Smooth muscle cell (in vitro differentiated cells): ENCODE measurements around the gene PPIP5K2. TPM values are rescaled to one million over a fixed set of nuclear protein-coding genes. Genes with fewer than 3 reads are reported as not detected.
"Not testable (repeated sequence)": the region's sequence is repeated elsewhere in the genome, so short reads cannot be mapped to it uniquely, and the experiment has no call there.

Experiments used
- DNase-seq: peaks from one replicate; lab custom pipeline; 2025; ENCODE audit not compliant: unreplicated experiment; lab: John Stamatoyannopoulos, UW
- H2AFZ ChIP-seq: fragments of 200-600 bp; sonication (generic); 2 replicates; pipeline ENCODE4 v1.6.0; 2016; ENCODE audit warnings: antibody characterized with exemption, low read depth, mild to moderate bottlenecking
- H3F3A ChIP-seq: fragments of 200-600 bp; sonication (generic); 2 replicates; pipeline ENCODE4 v1.6.0; 2017; ENCODE audit warnings: antibody characterized with exemption, low read depth
- H3K27ac ChIP-seq: fragments of 200-600 bp; sonication (generic); 2 replicates; pipeline ENCODE4 v1.5.1; 2016; ENCODE audit warnings: low read depth, mild to moderate bottlenecking
- H3K27me3 ChIP-seq: fragments of 200-600 bp; sonication (generic); 2 replicates; pipeline ENCODE4 v1.6.1; 2016; ENCODE audit warnings: low read depth, mild to moderate bottlenecking
- H3K36me3 ChIP-seq: fragments of 200-600 bp; sonication (generic); 2 replicates; pipeline ENCODE4 v1.5.1; 2016; ENCODE audit warnings: low read depth
- H3K4me1 ChIP-seq: fragments of 200-600 bp; sonication (generic); 2 replicates; pipeline ENCODE4 v1.5.1; 2016; ENCODE audit warnings: low read depth
- H3K4me2 ChIP-seq: fragments of 200-600 bp; sonication (generic); 2 replicates; pipeline ENCODE4 v1.6.0; 2016; ENCODE audit warnings: mild to moderate bottlenecking
- H3K4me3 ChIP-seq: fragments of 200-600 bp; sonication (generic); 2 replicates; pipeline ENCODE4 v1.5.1; 2016; ENCODE audit warnings: mild to moderate bottlenecking
- H3K79me2 ChIP-seq: fragments of 200-600 bp; sonication (generic); 2 replicates; pipeline ENCODE4 v1.6.0; 2016; ENCODE audit warnings: low read depth, mild to moderate bottlenecking
- H3K9ac ChIP-seq: fragments of 200-600 bp; sonication (generic); 2 replicates; pipeline ENCODE4 v1.6.0; 2016; ENCODE audit warnings: low read depth
- H3K9me3 ChIP-seq: fragments of 200-600 bp; sonication (generic); replicated peaks from 2 replicates; pipeline ENCODE4 v1.5.1; 2016; ENCODE audit warnings: low read depth
- H4K20me1 ChIP-seq: fragments of 200-600 bp; sonication (generic); 2 replicates; pipeline ENCODE4 v1.6.0; 2016; ENCODE audit warnings: low read depth
- WGBS: methylation state at CpG from one replicate; pipeline ENCODE4 v1.1.7; 2016; ENCODE audit warnings: low lambda C conversion rate; 5-methylcytosine and 5-hydroxymethylcytosine counted together
- polyA plus RNA-seq: library from polyadenylated mRNA; unstranded; fragments of >200 nt; fragmentation: Nextera tagmentation; extraction: Ambion mirVana; gene quantifications from 2 replicates; pipeline ENCODE4 v1.2.1, GENCODE V29; 2016
- total RNA-seq: library from RNA; depleted of rRNA; stranded (reverse); fragments of >200 nt; gene quantifications from 2 replicates; pipeline ENCODE4 v1.2.3, GENCODE V29; 2014
- TF ChIP-seq, protein P1 (sequence below): fragments of 200-600 bp; sonication (generic); IDR thresholded peaks from 2 replicates; pipeline ENCODE4 v1.5.1; 2017; ENCODE audit warnings: borderline replicate concordance, mild to moderate bottlenecking, antibody characterized with exemption; ENCODE audit not compliant: insufficient read depth, poor library complexity, severe bottlenecking

Gene PPIP5K2
- total and polyA plus RNA-seq, 2 experiments from 2014 or later, result 22.6 to 90.3 TPM

DNA sequence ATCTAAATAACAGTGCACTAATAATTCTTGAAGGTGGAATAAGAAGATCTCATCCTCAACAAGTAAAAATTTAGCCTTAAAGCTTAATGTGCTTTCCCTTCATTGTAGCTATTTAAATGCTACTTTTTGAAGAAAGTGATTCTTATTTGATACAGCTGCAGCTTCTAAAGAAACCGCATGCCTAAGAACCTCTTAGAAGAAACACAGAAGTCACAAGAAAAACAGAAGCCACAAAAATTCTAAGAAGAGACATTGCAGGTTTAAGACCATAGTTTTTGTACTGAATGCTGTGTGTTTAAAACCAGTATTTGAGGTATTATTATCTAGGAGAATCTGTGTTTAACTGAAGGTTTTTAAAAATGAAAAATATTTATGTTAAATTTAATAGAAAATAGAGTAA lies 68.3 kb downstream of the PPIP5K2 start:
- no peak overlapping the region for H3K27ac ChIP-seq
- TF ChIP-seq, protein P1, sequence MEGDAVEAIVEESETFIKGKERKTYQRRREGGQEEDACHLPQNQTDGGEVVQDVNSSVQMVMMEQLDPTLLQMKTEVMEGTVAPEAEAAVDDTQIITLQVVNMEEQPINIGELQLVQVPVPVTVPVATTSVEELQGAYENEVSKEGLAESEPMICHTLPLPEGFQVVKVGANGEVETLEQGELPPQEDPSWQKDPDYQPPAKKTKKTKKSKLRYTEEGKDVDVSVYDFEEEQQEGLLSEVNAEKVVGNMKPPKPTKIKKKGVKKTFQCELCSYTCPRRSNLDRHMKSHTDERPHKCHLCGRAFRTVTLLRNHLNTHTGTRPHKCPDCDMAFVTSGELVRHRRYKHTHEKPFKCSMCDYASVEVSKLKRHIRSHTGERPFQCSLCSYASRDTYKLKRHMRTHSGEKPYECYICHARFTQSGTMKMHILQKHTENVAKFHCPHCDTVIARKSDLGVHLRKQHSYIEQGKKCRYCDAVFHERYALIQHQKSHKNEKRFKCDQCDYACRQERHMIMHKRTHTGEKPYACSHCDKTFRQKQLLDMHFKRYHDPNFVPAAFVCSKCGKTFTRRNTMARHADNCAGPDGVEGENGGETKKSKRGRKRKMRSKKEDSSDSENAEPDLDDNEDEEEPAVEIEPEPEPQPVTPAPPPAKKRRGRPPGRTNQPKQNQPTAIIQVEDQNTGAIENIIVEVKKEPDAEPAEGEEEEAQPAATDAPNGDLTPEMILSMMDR, result no peak
- H3K4me2 ChIP-seq, result no peak overlapping the region
- H3K79me2 ChIP-seq, result no peaks in the 10 kb centered on the region
- no peak overlapping the region for H3K9ac ChIP-seq
- 97% methylated on average over 1 of the region's 1 CpG for WGBS
- no peaks in the 10 kb centered on the region for H3K4me1 ChIP-seq
- no peaks in the 10 kb centered on the region for H3K27me3 ChIP-seq
- H2AFZ ChIP-seq, result no peak overlapping the region
- no peak for DNase-seq
- peaks cover 22% of the 10 kb centered on the region for H3K36me3 ChIP-seq
- no peaks in the 10 kb centered on the region for H3F3A ChIP-seq
- no peaks in the 10 kb centered on the region for H3K9me3 ChIP-seq
- no peaks in the 10 kb centered on the region for H4K20me1 ChIP-seq
- no peak overlapping the region for H3K4me3 ChIP-seq

DNA sequence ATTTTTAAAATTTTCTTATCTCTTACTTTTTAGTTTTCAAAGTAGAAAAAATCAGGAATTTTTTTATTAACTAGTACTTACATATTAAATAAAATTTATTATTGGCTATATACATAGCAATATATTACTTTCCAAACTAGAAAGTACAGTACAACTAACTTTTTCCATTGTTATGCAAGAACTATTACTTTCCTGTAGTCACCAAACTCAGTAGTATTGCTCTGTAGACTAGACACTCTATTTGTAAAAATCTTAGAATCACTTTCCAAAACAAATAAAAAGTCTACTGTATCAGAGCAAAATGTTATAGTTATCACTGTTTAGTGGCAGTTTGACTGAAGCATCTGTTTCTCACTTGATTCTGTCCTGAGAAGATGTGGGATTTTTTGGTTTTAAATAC lies 83.1 kb downstream of the PPIP5K2 start:
- H3K4me1 ChIP-seq, result no peaks in the 10 kb centered on the region
- H3K9me3 ChIP-seq, result no peaks in the 10 kb centered on the region
- TF ChIP-seq, protein P1, result no peak
- DNase-seq, result no peak
- H3K27ac ChIP-seq, result no peak overlapping the region
- H3K4me2 ChIP-seq, result no peak overlapping the region
- no peak overlapping the region for H3K4me3 ChIP-seq
- H2AFZ ChIP-seq, result no peak overlapping the region
- H4K20me1 ChIP-seq, result no peaks in the 10 kb centered on the region
- peaks cover 5% of the 10 kb centered on the region for H3K36me3 ChIP-seq
- H3K79me2 ChIP-seq, result no peaks in the 10 kb centered on the region
- no peaks in the 10 kb centered on the region for H3F3A ChIP-seq
- no peaks in the 10 kb centered on the region for H3K27me3 ChIP-seq
- no peak overlapping the region for H3K9ac ChIP-seq

DNA sequence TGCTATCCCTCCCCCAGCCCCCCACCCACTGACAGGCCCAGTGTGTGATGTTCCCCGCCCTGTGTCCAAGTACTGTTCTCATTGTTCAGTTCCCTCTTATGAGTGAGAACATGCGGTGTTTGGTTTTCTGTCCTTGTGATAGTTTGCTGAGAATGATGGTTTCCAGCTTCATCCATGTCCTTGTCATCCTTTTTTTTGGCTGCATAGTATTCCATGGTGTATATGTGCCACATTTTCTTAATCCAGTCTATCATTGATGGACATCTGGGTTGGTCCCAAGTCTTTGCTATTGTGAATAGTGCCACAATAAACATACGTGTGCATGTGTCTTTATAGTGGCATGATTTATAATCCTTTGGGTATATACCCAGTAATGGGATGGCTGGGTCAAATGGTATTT lies 84.9 kb downstream of the PPIP5K2 start:
- H3K9ac ChIP-seq, H3K79me2 ChIP-seq, DNase-seq, H3F3A ChIP-seq, H3K4me1 ChIP-seq, H3K9me3 ChIP-seq, H3K36me3 ChIP-seq, H2AFZ ChIP-seq, H3K27ac ChIP-seq, H3K4me3 ChIP-seq, H3K27me3 ChIP-seq, H4K20me1 ChIP-seq, H3K4me2 ChIP-seq: not testable (repeated sequence)
- WGBS, result 93% methylated on average over 3 of the region's 3 CpGs

DNA sequence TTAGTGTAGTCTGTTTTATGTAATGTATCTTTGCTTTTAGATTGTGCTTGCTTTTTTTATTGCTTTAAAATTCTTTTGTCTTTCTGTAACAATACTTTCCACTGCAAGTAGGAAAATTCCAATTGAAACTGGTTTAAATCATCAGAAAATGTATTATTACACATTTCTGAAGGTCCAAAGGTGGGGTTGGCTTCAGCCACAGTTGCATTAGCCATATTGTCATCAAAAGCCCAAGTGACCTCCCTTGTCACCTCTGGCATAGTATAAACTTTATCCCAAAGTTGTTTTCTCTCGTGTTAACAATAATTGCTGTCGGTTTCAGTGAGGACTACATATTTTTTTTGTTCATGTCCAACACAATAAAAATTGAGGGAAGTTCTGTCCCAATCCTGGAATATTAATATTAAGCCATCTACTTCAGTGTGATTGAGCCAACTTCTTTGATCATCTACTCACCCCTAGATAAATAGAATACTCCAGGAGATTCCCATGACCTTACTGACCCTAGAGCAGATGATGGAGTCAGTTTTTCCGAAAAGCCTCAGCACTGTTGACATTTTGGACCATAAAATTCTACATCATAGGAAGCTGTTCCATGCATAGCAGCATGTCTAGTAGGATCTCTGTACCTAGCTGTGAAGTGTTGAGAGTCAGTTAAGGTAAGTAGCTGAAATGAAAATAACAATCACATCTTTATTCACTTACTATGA lies 86.0 kb downstream of the PPIP5K2 start:
- H3K27ac ChIP-seq, result no peak overlapping the region
- H3F3A ChIP-seq, result no peaks in the 10 kb centered on the region
- no peak overlapping the region for H3K4me2 ChIP-seq
- no peak overlapping the region for H3K9ac ChIP-seq
- H3K4me3 ChIP-seq, result no peak overlapping the region
- H3K79me2 ChIP-seq, result no peaks in the 10 kb centered on the region
- H4K20me1 ChIP-seq, result no peaks in the 10 kb centered on the region
- H3K27me3 ChIP-seq, result no peaks in the 10 kb centered on the region
- no peak overlapping the region for H2AFZ ChIP-seq
- 95% methylated on average over 3 of the region's 3 CpGs for WGBS
- peaks cover 5% of the 10 kb centered on the region for H3K36me3 ChIP-seq
- no peaks in the 10 kb centered on the region for H3K9me3 ChIP-seq
- no peaks in the 10 kb centered on the region for H3K4me1 ChIP-seq
- TF ChIP-seq, protein P1, result no peak
- DNase-seq, result no peak
